Smooth muscle cell (in vitro differentiated cells): Measurements from ENCODE around the gene FAM9C. TPM values are rescaled to one million over a fixed set of nuclear protein-coding genes. Genes with fewer than 3 reads are reported as not detected.

Source experiments
- DNase-seq: peaks from one replicate; lab custom pipeline; 2025; ENCODE audit not compliant: unreplicated experiment; lab: John Stamatoyannopoulos, UW
- H2AFZ ChIP-seq: fragments of 200-600 bp; sonication (generic); 2 replicates; pipeline ENCODE4 v1.6.0; 2016; ENCODE audit warnings: antibody characterized with exemption, low read depth, mild to moderate bottlenecking
- H3F3A ChIP-seq: fragments of 200-600 bp; sonication (generic); 2 replicates; pipeline ENCODE4 v1.6.0; 2017; ENCODE audit warnings: antibody characterized with exemption, low read depth
- H3K27ac ChIP-seq: fragments of 200-600 bp; sonication (generic); 2 replicates; pipeline ENCODE4 v1.5.1; 2016; ENCODE audit warnings: low read depth, mild to moderate bottlenecking
- H3K27me3 ChIP-seq: fragments of 200-600 bp; sonication (generic); 2 replicates; pipeline ENCODE4 v1.6.1; 2016; ENCODE audit warnings: low read depth, mild to moderate bottlenecking
- H3K36me3 ChIP-seq: fragments of 200-600 bp; sonication (generic); 2 replicates; pipeline ENCODE4 v1.5.1; 2016; ENCODE audit warnings: low read depth
- H3K4me1 ChIP-seq: fragments of 200-600 bp; sonication (generic); 2 replicates; pipeline ENCODE4 v1.5.1; 2016; ENCODE audit warnings: low read depth
- H3K4me2 ChIP-seq: fragments of 200-600 bp; sonication (generic); 2 replicates; pipeline ENCODE4 v1.6.0; 2016; ENCODE audit warnings: mild to moderate bottlenecking
- H3K4me3 ChIP-seq: fragments of 200-600 bp; sonication (generic); 2 replicates; pipeline ENCODE4 v1.5.1; 2016; ENCODE audit warnings: mild to moderate bottlenecking
- H3K79me2 ChIP-seq: fragments of 200-600 bp; sonication (generic); 2 replicates; pipeline ENCODE4 v1.6.0; 2016; ENCODE audit warnings: low read depth, mild to moderate bottlenecking
- H3K9ac ChIP-seq: fragments of 200-600 bp; sonication (generic); 2 replicates; pipeline ENCODE4 v1.6.0; 2016; ENCODE audit warnings: low read depth
- H3K9me3 ChIP-seq: fragments of 200-600 bp; sonication (generic); replicated peaks from 2 replicates; pipeline ENCODE4 v1.5.1; 2016; ENCODE audit warnings: low read depth
- H4K20me1 ChIP-seq: fragments of 200-600 bp; sonication (generic); 2 replicates; pipeline ENCODE4 v1.6.0; 2016; ENCODE audit warnings: low read depth
- WGBS: methylation state at CpG from one replicate; pipeline ENCODE4 v1.1.7; 2016; ENCODE audit warnings: low lambda C conversion rate; 5-methylcytosine and 5-hydroxymethylcytosine counted together
- polyA plus RNA-seq: library from polyadenylated mRNA; unstranded; fragments of >200 nt; fragmentation: Nextera tagmentation; extraction: Ambion mirVana; gene quantifications from 2 replicates; pipeline ENCODE4 v1.2.1, GENCODE V29; 2016
- total RNA-seq: library from RNA; depleted of rRNA; stranded (reverse); fragments of >200 nt; gene quantifications from 2 replicates; pipeline ENCODE4 v1.2.3, GENCODE V29; 2014
- TF ChIP-seq, protein P1 (sequence below): fragments of 200-600 bp; sonication (generic); IDR thresholded peaks from 2 replicates; pipeline ENCODE4 v1.5.1; 2017; ENCODE audit warnings: borderline replicate concordance, mild to moderate bottlenecking, antibody characterized with exemption; ENCODE audit not compliant: insufficient read depth, poor library complexity, severe bottlenecking

Gene FAM9C
- total and polyA plus RNA-seq, 2 experiments from 2014 or later = not detected

DNA sequence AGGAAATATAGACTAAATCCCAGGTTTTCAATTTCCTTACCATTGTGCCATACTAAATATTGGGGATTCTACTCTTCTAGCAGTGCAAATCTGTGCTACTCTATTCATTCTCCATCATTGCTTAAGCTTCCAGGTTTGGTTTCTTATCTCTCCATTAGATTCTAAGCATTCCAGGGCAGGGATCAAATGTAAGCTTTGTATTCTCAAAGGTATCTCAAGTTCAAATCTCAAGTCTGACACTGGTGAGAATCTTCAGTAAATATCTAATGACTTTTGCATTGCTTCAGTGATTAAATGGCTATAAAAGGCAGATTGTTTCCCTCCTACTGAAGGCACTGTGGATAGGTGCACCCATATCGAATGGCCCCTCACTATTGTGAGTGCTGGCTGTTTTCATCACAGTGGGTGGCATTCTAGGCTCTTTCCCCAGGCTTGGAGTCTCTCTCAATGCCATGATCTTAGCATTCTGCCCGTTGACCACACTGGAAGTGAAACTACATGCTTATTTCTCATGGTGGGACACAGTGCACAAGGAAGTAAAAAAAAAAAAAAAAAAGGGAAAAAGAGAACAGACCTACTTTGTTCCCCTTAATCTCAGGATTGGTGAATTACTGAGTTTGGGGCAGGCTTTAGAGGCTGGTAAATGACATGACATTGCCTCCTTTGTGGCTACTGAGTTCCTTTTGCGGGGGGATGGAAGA lies 28.7 kb downstream of the FAM9C start:
- 76% methylated on average over 3 of the region's 3 CpGs for WGBS
- no peaks in the 10 kb centered on the region for H3K27me3 ChIP-seq
- H3K4me3 ChIP-seq = no peak overlapping the region
- no peaks in the 10 kb centered on the region for H3K9me3 ChIP-seq
- no peak for DNase-seq
- no peak overlapping the region for H3K27ac ChIP-seq
- H3K4me2 ChIP-seq = no peak overlapping the region
- peaks cover 6% of the 10 kb centered on the region for H3K4me1 ChIP-seq
- no peaks in the 10 kb centered on the region for H3K36me3 ChIP-seq
- no peak overlapping the region for H3K9ac ChIP-seq
- H4K20me1 ChIP-seq = no peaks in the 10 kb centered on the region
- H3F3A ChIP-seq = no peaks in the 10 kb centered on the region
- no peaks in the 10 kb centered on the region for H3K79me2 ChIP-seq
- TF ChIP-seq, protein P1, sequence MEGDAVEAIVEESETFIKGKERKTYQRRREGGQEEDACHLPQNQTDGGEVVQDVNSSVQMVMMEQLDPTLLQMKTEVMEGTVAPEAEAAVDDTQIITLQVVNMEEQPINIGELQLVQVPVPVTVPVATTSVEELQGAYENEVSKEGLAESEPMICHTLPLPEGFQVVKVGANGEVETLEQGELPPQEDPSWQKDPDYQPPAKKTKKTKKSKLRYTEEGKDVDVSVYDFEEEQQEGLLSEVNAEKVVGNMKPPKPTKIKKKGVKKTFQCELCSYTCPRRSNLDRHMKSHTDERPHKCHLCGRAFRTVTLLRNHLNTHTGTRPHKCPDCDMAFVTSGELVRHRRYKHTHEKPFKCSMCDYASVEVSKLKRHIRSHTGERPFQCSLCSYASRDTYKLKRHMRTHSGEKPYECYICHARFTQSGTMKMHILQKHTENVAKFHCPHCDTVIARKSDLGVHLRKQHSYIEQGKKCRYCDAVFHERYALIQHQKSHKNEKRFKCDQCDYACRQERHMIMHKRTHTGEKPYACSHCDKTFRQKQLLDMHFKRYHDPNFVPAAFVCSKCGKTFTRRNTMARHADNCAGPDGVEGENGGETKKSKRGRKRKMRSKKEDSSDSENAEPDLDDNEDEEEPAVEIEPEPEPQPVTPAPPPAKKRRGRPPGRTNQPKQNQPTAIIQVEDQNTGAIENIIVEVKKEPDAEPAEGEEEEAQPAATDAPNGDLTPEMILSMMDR = no peak
- no peak overlapping the region for H2AFZ ChIP-seq

DNA sequence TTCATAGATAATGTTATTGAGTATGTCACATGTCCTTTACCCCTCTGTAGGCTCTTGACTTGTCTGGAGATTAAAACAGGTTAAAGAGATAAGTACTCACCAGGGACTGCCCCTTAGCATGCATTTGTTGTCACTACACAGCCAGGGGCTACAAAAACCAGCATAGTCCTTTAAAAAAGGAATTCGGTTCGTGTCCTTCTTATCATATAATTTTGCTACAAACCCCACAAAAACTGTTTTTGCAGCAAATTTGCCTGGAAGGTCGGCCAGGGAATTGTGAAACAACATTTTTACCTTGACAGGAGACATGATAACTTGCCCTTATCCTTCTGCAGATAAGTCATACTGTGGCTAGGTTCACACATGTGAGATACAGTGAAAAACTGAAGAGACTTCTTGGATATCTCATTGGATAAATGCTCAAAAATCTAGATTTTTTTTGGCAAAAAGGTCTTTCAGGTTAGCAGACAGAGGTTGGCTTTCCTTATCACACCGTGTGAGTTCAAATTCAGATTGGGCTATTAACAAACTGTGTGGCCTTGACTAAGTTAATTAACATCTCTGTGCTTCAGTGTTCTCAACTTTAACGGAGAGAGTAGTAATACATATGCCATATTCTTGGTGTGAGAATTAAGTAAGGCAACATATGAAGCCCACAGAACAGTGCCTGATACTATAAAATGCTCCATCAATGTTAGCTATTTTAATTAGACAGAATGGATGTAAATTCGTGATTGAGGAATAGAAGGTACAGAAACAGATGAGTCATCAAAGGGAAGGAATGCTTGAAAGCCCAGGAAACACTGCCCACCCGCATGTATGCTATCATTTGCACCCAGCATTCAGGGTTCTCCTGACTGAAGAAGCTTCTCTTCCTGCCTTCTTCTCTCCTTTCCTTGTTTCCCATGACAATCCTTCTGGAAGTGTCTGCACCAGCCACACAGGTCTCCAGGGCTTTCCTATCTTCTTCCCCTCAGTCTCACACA lies 30.0 kb downstream of the FAM9C start:
- no peak for DNase-seq
- Histone ChIP-seq H3K27ac (no peak overlapping the region), H4K20me1 (no peaks in the 10 kb centered on the region), H3K4me2 (peak overlapping the region; percentile 10), H3K27me3 (no peaks in the 10 kb centered on the region), H3K4me1 (peaks cover 6% of the 10 kb centered on the region), H3K9ac (no peak overlapping the region), H3K36me3 (no peaks in the 10 kb centered on the region), H3K79me2 (no peaks in the 10 kb centered on the region), H3F3A (no peaks in the 10 kb centered on the region), H3K4me3 (no peak overlapping the region), H3K9me3 (no peaks in the 10 kb centered on the region), H2AFZ (no peak overlapping the region)
- TF ChIP-seq, protein P1 = no peak
- 51% methylated on average over 7 of the region's 7 CpGs for WGBS

GRCh38 chrX:13013363-13014110 lies 30.9 kb downstream of the FAM9C start:
- Histone ChIP-seq H3K79me2 (no peaks in the 10 kb centered on the region), H3F3A (no peaks in the 10 kb centered on the region), H4K20me1 (no peaks in the 10 kb centered on the region), H3K27me3 (no peaks in the 10 kb centered on the region), H3K36me3 (no peaks in the 10 kb centered on the region), H3K4me2 (peak overlapping the region; percentile 10), H3K9me3 (no peaks in the 10 kb centered on the region), H2AFZ (peak overlapping the region; percentile 77), H3K27ac (no peak overlapping the region), H3K4me1 (peaks cover 6% of the 10 kb centered on the region), H3K9ac (no peak overlapping the region), H3K4me3 (no peak overlapping the region)
- no peak for DNase-seq
- 61% methylated on average over 8 of the region's 8 CpGs for WGBS
- TF ChIP-seq, protein P1 = no peak
